Right lobe of liver (tissue), 6 donors: ENCODE measurements around the gene SCN8A. TPM values are rescaled to one million over a fixed set of nuclear protein-coding genes. Genes with fewer than 3 reads are reported as not detected.

Source experiments
- ATAC-seq, 4 donors: fragments of 200-7000 bp; cut with Tn5 transposase; one replicate each; pipeline ENCODE4 v1.9.1; 2020; ENCODE audit warnings: mild to moderate bottlenecking in 4 of 4, moderate library complexity in 4 of 4
- DNase-seq, 3 donors: peaks; one replicate each; pipeline ENCODE4 v3.0.0-alpha.2; 2020
- H3K27ac ChIP-seq, 3 donors: fragments of 200-600 bp; one replicate each; pipeline ENCODE4 v1.8.0; 2022
- H3K27me3 ChIP-seq, 2 donors: fragments of 200-600 bp; one replicate each; pipeline ENCODE4 v1.8.0; 2022
- H3K36me3 ChIP-seq, 4 donors: fragments of 200-600 bp; sonication (generic) in 1 of 4; one replicate each; pipeline versions ENCODE4 v1.5.1 to v1.8.0; 2017 to 2022; ENCODE audit warnings: control low read depth in 1 of 4
- H3K4me1 ChIP-seq, 4 donors: fragments of 200-600 bp; sonication (generic) in 1 of 4; one replicate each; pipeline versions ENCODE4 v1.5.1 to v1.8.0; 2017 to 2022; ENCODE audit warnings: control low read depth in 1 of 4
- H3K4me3 ChIP-seq, 3 donors: fragments of 200-600 bp; one replicate each; pipeline ENCODE4 v1.8.0; 2022
- H3K9me3 ChIP-seq, 4 donors: fragments of 200-600 bp; sonication (generic) in 1 of 4; one replicate each; pipeline versions ENCODE4 v1.5.1 to v1.8.0; 2017 to 2022; ENCODE audit warnings: control low read depth in 1 of 4
- CTCF ChIP-seq, 4 donors: fragments of 200-600 bp in 3 of 4; fragments of 450-650 bp in 1 of 4; IDR thresholded peaks; one replicate each; pipeline versions ENCODE4 v1.5.1 to v1.8.0; 2016 to 2022; ENCODE audit warnings: antibody characterized with exemption in 4 of 4, mild to moderate bottlenecking in 2 of 4
- POLR2A ChIP-seq: fragments of 450-650 bp; IDR thresholded peaks from one replicate; pipeline ENCODE4 v1.6.1; 2017; ENCODE audit warnings: antibody characterized with exemption, mild to moderate bottlenecking
- WGBS: methylation state at CpG from one replicate; pipeline ENCODE4 v1.1.6; 2018; ENCODE audit warnings: low coverage, low lambda C conversion rate; ENCODE audit not compliant: insufficient coverage; ENCODE audit errors: missing lambda C conversion rate; 5-methylcytosine and 5-hydroxymethylcytosine counted together
- intact Hi-C, 2 donors: fragments of 100-400 bp; cut with DNase I; formaldehyde crosslinking; loops; one replicate each; pipeline versions ENCODE4 v1.11.2 to v1.14.1; 2022
- total RNA-seq, 6 experiments: library from RNA; depleted of rRNA in 2 of 6; stranded (reverse); fragments of >200 nt in 2 of 6; fragmentation: NEBNext Ultra II Directional in 3 of 6; extraction: Animal tissue kit (Norgen Biotek cat#: 25700) in 3 of 6; gene quantifications; one replicate each; pipeline versions ENCODE4 v1.1.0 to v1.2.4, GENCODE V29; 2016 to 2023
- donor health status: DM: no; HTN: yes; CAD: no.
- donor health status: DM: no; HTN: no; CAD: no.
- donor health status: DM: no; HTN: no; CAD: no.
- donor health status: DM: no; HTN: yes; CAD: no.
- donor health status: DM: no; HTN: yes; CAD: no.

SCN8A gene
- total RNA-seq, 6 experiments from 2014 or later: 1.7 to 5.6 (median 3.7) TPM

- Histone ChIP-seq H3K4me1 (peaks cover 0 to 28% (median 14%) of the 10 kb centered on the region in 4 donors), H3K27ac (peak overlapping the region in 2 of 3 donors; percentile 5 to 42), H3K4me3 (no peak overlapping the region), H3K27me3 (no peaks in the 10 kb centered on the region), H3K36me3 (no peaks in the 10 kb centered on the region), H3K9me3 (no peaks in the 10 kb centered on the region)
- DNase-seq (peak; percentile 29 to 72 (median 62)), ATAC-seq (peak; percentile 56 to 79 (median 70))
- WGBS: 11% methylated on average over 9 of the region's 9 CpGs
- TF ChIP-seq CTCF (IDR thresholded peaks at IDR 0.05): no peak
- no peak for TF ChIP-seq POLR2A
- intact Hi-C loops: no loop called here
Measured at GRCh38 chr12:51675071-51675803, 84.2 kb downstream of the SCN8A start.

- no peak for ATAC-seq
Measured at GRCh38 chr12:51676875-51677274, 85.8 kb downstream of the SCN8A start.

GRCh38 chr12:51677284-51677968, 86.4 kb downstream of the SCN8A start:
- Histone ChIP-seq H3K36me3 (no peaks in the 10 kb centered on the region), H3K27me3 (no peaks in the 10 kb centered on the region), H3K4me1 (peaks cover 0 to 28% (median 12%) of the 10 kb centered on the region in 4 donors), H3K27ac (no peak overlapping the region), H3K4me3 (no peak overlapping the region), H3K9me3 (no peaks in the 10 kb centered on the region)
- DNase-seq (no peak), ATAC-seq (no peak)
- no peak for TF ChIP-seq POLR2A
- TF ChIP-seq CTCF (IDR thresholded peaks at IDR 0.05): no peak
- 77% methylated on average over 7 of the region's 7 CpGs for WGBS
- intact Hi-C loops: no loop called here

More at GRCh38 chr12:51676875-51677274, 85.8 kb downstream of the SCN8A start:
- no peak for TF ChIP-seq CTCF (IDR thresholded peaks at IDR 0.05)
- TF ChIP-seq POLR2A: no peak
- Histone ChIP-seq H3K27me3 (no peaks in the 10 kb centered on the region), H3K36me3 (no peaks in the 10 kb centered on the region), H3K27ac (no peak overlapping the region), H3K9me3 (no peaks in the 10 kb centered on the region), H3K4me1 (peaks cover 0 to 28% (median 13%) of the 10 kb centered on the region in 4 donors), H3K4me3 (no peak overlapping the region)
- intact Hi-C loops: no loop called here
- WGBS: 55% methylated on average over 2 of the region's 2 CpGs
- DNase-seq: no peak

- DNase-seq: peak in 1 of 3 donors; percentile 58
- 31% methylated on average over 5 of the region's 5 CpGs for WGBS
Measured at GRCh38 chr12:51678086-51678724, 87.2 kb downstream of the SCN8A start.

More at GRCh38 chr12:51678086-51678724, 87.2 kb downstream of the SCN8A start:
- no peak overlapping the region for H3K4me3 ChIP-seq
- no peak for TF ChIP-seq POLR2A
- TF ChIP-seq CTCF (IDR thresholded peaks at IDR 0.05): peak; percentile 72 to 81 (median 78)
- H3K4me1 ChIP-seq: peaks cover 0 to 28% (median 10%) of the 10 kb centered on the region in 4 donors
- H3K9me3 ChIP-seq: no peaks in the 10 kb centered on the region
- peak; percentile 88 to 94 (median 92) for ATAC-seq
- intact Hi-C loops: no loop called here
- H3K27me3 ChIP-seq: no peaks in the 10 kb centered on the region
- H3K36me3 ChIP-seq: no peaks in the 10 kb centered on the region
- H3K27ac ChIP-seq: no peak overlapping the region
